PC-3 (cell line): ENCODE data around the gene ITIH5. TPM values are rescaled to one million over a fixed set of nuclear protein-coding genes. Genes with fewer than 3 reads are reported as not detected.

Source experiments
- ATAC-seq: fragments of 200-7000 bp; cut with Tn5 transposase; 2 replicates; pipeline ENCODE4 v1.9.1; 2020; ENCODE audit warnings: mild to moderate bottlenecking, moderate library complexity
- BruUV-seq: library from RNA; stranded (reverse); fragments of 400-500 nt; replicated peaks from 2 replicates; lab custom pipeline; 2021; lab: Mats Ljungman, UMichigan
- CTCF ChIA-PET: fragments of 300-600 bp; sonication (Branson Sonifier 250); formaldehyde crosslinking; loops from one replicate; lab custom pipeline; 2022; ENCODE audit warnings: antibody characterized with exemption; lab: Charles Lee
- POLR2A ChIA-PET: fragments of 300-600 bp; sonication (Branson Sonifier 250); formaldehyde crosslinking; loops from one replicate; lab custom pipeline; 2022; ENCODE audit warnings: antibody characterized with exemption; ENCODE audit not compliant: unreplicated experiment; lab: Charles Lee
- DNase-seq: peaks from one replicate; pipeline ENCODE4 v3.0.0-alpha.2; 2015
- H2AFZ ChIP-seq: fragments of 300-600 bp; sonication (generic); 2 replicates; pipeline ENCODE4 v1.6.0; 2016; ENCODE audit warnings: antibody characterized with exemption, low read length
- H3F3A ChIP-seq: fragments of 300-600 bp; sonication (generic); one replicate; pipeline ENCODE4 v1.6.0; 2017; ENCODE audit warnings: antibody characterized with exemption, low read length, control low read depth, mild to moderate bottlenecking; ENCODE audit not compliant: unreplicated experiment
- H3K27ac ChIP-seq: fragments of 300-600 bp; sonication (generic); 2 replicates; pipeline ENCODE4 v1.5.1; 2016; ENCODE audit warnings: mild to moderate bottlenecking, low read length
- H3K27me3 ChIP-seq: fragments of 300-600 bp; sonication (generic); 2 replicates; pipeline ENCODE4 v1.6.1; 2016; ENCODE audit warnings: low read length, mixed read lengths
- H3K36me3 ChIP-seq: fragments of 300-600 bp; sonication (generic); 2 replicates; pipeline ENCODE4 v1.6.1; 2016; ENCODE audit warnings: low read depth, mixed run types, low read length, mixed read lengths
- H3K4me1 ChIP-seq: fragments of 300-600 bp; sonication (generic); 2 replicates; pipeline ENCODE4 v1.5.1; 2016; ENCODE audit warnings: low read length; ENCODE audit not compliant: insufficient read depth
- H3K4me2 ChIP-seq: fragments of 300-600 bp; sonication (generic); 2 replicates; pipeline ENCODE4 v1.6.0; 2016; ENCODE audit warnings: low read length
- H3K4me3 ChIP-seq: fragments of 300-600 bp; sonication (generic); 2 replicates; pipeline ENCODE4 v1.5.1; 2016; ENCODE audit warnings: mild to moderate bottlenecking, low read length, mixed read lengths
- H3K79me2 ChIP-seq: fragments of 300-600 bp; sonication (generic); 2 replicates; pipeline ENCODE4 v1.6.1; 2017; ENCODE audit warnings: low read length, mixed read lengths
- H3K9ac ChIP-seq: fragments of 300-600 bp; sonication (generic); 2 replicates; pipeline ENCODE4 v1.6.0; 2016; ENCODE audit warnings: mild to moderate bottlenecking, low read length
- H3K9me2 ChIP-seq: fragments of 300-600 bp; sonication (generic); replicated peaks from 2 replicates; pipeline ENCODE4 v1.6.1; 2016; ENCODE audit warnings: mixed run types, low read length, mixed read lengths
- H3K9me3 ChIP-seq: fragments of 300-600 bp; sonication (generic); 2 replicates; pipeline ENCODE4 v1.6.1; 2016; ENCODE audit warnings: low read length, mixed read lengths
- H4K20me1 ChIP-seq: fragments of 300-600 bp; sonication (generic); 2 replicates; pipeline ENCODE4 v1.6.1; 2016; ENCODE audit warnings: low read length, mixed read lengths
- EZH2 ChIP-seq: fragments of 300-600 bp; sonication (generic); IDR thresholded peaks from one replicate; pipeline ENCODE4 v1.6.1; 2017; ENCODE audit warnings: antibody characterized with exemption, mild to moderate bottlenecking, low read length; ENCODE audit not compliant: unreplicated experiment
- EZH2phosphoT487 ChIP-seq: fragments of 300-600 bp; sonication (generic); IDR thresholded peaks from 2 replicates; pipeline ENCODE4 v1.6.1; 2018; ENCODE audit warnings: mild to moderate bottlenecking, antibody characterized with exemption, low read length, borderline replicate concordance
- intact Hi-C: fragments of 100-400 bp; cut with micrococcal nuclease; formaldehyde crosslinking; loops from 2 replicates; pipeline ENCODE4 v1.9.0; 2023
- total RNA-seq: library from RNA; depleted of rRNA; stranded (reverse); fragments of >200 nt; gene quantifications from 2 replicates; pipeline ENCODE4 v1.2.3, GENCODE V29; 2014
- TF ChIP-seq, protein P1 (sequence below): fragments of 300-600 bp; sonication (generic); conservative IDR thresholded peaks from 2 replicates; pipeline ENCODE4 v1.5.1; 2017; ENCODE audit warnings: antibody characterized with exemption, low read depth, mild to moderate bottlenecking, low read length

ITIH5 gene
- total RNA-seq, 1 experiment from 2014 or later, result not detected

DNA sequence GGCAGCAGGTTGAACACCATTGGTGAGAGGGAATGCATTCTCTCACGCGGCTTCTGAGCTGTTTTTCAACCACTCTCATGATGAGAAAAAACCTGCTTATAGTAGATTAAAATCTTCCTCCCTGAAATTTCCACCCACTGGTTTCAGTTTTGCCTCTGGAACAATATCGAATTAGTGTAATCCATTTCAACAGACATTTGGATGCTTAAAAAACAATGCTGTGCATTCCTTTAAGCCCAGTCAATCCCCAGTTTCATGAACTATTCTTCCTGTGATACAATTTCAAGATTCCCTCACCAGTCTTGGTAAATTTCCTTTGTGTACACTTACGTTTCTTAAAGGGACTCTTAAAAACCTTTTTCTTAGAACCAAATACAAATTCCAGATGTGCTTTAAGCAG is 89.6 kb downstream of the ITIH5 start:
- H3K36me3 ChIP-seq, result no peaks in the 10 kb centered on the region
- no peak overlapping the region for H2AFZ ChIP-seq
- ChIA-PET CTCF (no interaction called here), POLR2A (no interaction called here)
- no peaks in the 10 kb centered on the region for H4K20me1 ChIP-seq
- H3K9me3 ChIP-seq, result no peaks in the 10 kb centered on the region
- no peak for ATAC-seq
- BruUV-seq, result no TSS peak
- no peaks in the 10 kb centered on the region for H3F3A ChIP-seq
- no peaks in the 10 kb centered on the region for H3K9me2 ChIP-seq
- TF ChIP-seq, protein P1, sequence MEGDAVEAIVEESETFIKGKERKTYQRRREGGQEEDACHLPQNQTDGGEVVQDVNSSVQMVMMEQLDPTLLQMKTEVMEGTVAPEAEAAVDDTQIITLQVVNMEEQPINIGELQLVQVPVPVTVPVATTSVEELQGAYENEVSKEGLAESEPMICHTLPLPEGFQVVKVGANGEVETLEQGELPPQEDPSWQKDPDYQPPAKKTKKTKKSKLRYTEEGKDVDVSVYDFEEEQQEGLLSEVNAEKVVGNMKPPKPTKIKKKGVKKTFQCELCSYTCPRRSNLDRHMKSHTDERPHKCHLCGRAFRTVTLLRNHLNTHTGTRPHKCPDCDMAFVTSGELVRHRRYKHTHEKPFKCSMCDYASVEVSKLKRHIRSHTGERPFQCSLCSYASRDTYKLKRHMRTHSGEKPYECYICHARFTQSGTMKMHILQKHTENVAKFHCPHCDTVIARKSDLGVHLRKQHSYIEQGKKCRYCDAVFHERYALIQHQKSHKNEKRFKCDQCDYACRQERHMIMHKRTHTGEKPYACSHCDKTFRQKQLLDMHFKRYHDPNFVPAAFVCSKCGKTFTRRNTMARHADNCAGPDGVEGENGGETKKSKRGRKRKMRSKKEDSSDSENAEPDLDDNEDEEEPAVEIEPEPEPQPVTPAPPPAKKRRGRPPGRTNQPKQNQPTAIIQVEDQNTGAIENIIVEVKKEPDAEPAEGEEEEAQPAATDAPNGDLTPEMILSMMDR, result no peak
- H3K27me3 ChIP-seq, result peaks cover 17% of the 10 kb centered on the region
- no peak overlapping the region for H3K27ac ChIP-seq
- DNase-seq, result no peak
- no peak overlapping the region for H3K4me3 ChIP-seq
- intact Hi-C loops, result no loop called here
- no peak overlapping the region for H3K9ac ChIP-seq
- no peaks in the 10 kb centered on the region for H3K79me2 ChIP-seq
- no peak overlapping the region for H3K4me2 ChIP-seq
- no peaks in the 10 kb centered on the region for H3K4me1 ChIP-seq

DNA sequence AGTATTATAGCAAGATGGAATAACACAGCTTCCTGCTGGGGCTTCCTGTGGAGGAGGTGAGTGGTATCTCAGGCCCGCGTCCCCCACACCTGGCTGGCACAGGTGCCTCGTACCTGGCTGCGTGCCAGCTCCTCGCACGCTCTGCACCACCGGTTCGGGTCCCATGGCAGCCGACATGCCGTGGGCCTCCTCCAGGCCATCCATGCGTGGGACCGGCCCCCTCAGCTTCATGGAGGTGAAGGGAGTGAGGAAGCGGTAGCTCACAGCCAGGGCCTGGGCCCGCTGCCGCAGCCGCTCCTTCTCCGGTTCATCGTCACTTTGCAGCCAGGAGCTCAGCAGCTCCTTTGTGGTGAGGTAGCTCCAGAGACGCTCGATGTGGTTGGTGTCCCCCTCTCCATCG is 90.4 kb downstream of the ITIH5 start:
- ChIA-PET POLR2A (no interaction called here), CTCF (no interaction called here)
- Histone ChIP-seq H3F3A (no peaks in the 10 kb centered on the region), H3K9me3 (no peaks in the 10 kb centered on the region), H3K27me3 (peaks cover 22% of the 10 kb centered on the region), H3K79me2 (no peaks in the 10 kb centered on the region), H3K9ac (no peak overlapping the region), H3K9me2 (no peaks in the 10 kb centered on the region), H3K36me3 (no peaks in the 10 kb centered on the region), H3K4me1 (no peaks in the 10 kb centered on the region), H3K4me3 (no peak overlapping the region), H3K4me2 (no peak overlapping the region), H4K20me1 (no peaks in the 10 kb centered on the region), H2AFZ (no peak overlapping the region), H3K27ac (no peak overlapping the region)
- intact Hi-C loops, result no loop called here
- BruUV-seq, result no TSS peak
- DNase-seq (no peak), ATAC-seq (no peak)
- no peak for TF ChIP-seq EZH2
- TF ChIP-seq, protein P1, result no peak
- TF ChIP-seq EZH2phosphoT487, result no peak

DNA sequence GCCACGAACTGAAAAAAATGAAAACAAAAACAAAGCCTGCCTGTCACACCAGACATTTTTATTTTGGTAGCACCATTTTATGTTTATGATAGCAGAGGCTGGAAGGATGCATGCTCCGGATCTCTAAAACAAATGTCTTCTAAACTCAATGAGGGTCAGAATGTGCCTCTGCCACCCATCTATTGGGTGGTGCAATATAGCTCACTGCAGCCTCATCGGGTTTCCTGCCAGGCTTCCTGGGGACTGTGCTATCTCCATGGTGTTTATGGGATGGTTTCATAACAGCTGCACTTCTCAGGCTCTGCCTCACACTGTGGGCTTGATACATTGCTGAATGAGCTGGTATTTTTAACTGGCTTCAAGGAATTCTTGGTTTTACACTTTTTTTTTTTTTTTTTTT is 94.4 kb downstream of the ITIH5 start:
- Histone ChIP-seq H4K20me1 (no peaks in the 10 kb centered on the region), H3K36me3 (no peaks in the 10 kb centered on the region), H3K79me2 (no peaks in the 10 kb centered on the region), H3K4me1 (no peaks in the 10 kb centered on the region), H3K9ac (no peak overlapping the region), H3K4me2 (no peak overlapping the region), H2AFZ (no peak overlapping the region), H3K27ac (no peak overlapping the region), H3K27me3 (peaks cover 16% of the 10 kb centered on the region), H3K4me3 (no peak overlapping the region), H3K9me3 (no peaks in the 10 kb centered on the region), H3K9me2 (no peaks in the 10 kb centered on the region), H3F3A (no peaks in the 10 kb centered on the region)
- DNase-seq, result no peak
- no peak for TF ChIP-seq EZH2
- TF ChIP-seq, protein P1, result no peak
- no peak for TF ChIP-seq EZH2phosphoT487
- no TSS peak for BruUV-seq
- intact Hi-C loops, result no loop called here
- ChIA-PET POLR2A (no interaction called here), CTCF (no interaction called here)
- no peak for ATAC-seq
